Measurements from ENCODE around the gene DTD1.
"Not testable (repeated sequence)": the region's sequence is repeated elsewhere in the genome, so short reads cannot be mapped to it uniquely, and the experiment has no call there.

The DTD1 gene

GRCh38 chr20:18737140-18737539, 149.3 kb downstream of the DTD1 start:
- H3K4me3 ChIP-seq (ENCODE audit: low read depth, low read length): no peak overlapping the region

GRCh38 chr20:18738055-18738454, 150.2 kb downstream of the DTD1 start:
- no peak overlapping the region for H3K4me3 ChIP-seq (ENCODE audit: low read depth, low read length)

DNA sequence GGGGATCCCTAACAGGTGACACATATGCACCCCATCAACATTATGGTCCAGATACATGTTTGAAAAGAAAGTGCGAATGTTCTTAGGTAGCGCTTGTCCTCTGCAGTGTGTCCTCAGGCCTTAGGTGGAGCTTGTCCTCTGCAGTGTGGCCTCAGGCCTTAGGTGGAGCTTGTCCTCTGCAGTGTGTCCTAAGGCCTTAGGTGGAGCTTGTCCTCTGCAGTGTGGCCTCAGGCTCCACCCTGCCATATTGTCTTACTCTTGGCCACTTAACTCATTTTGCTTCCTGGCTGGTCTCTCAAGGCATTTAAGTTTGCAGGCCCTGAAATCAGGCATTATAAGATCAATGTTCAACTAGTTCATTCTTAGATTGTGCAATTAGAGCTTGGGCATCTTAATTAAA, 151.0 kb downstream of the DTD1 start:
- no peak overlapping the region for H3K4me3 ChIP-seq (ENCODE audit: low read depth, low read length)

GRCh38 chr20:18739751-18740166, 151.9 kb downstream of the DTD1 start:
- no peak overlapping the region for H3K4me3 ChIP-seq (ENCODE audit: low read depth, low read length)

- H3K4me3 ChIP-seq (ENCODE audit: low read depth, low read length): no peak overlapping the region
These were observed 152.9 kb downstream of the DTD1 start for GRCh38 chr20:18740726-18741125.

GRCh38 chr20:18742841-18743240, 155.0 kb downstream of the DTD1 start:
- H3K4me3 ChIP-seq (ENCODE audit: low read depth, low read length): no peak overlapping the region

- no peak overlapping the region for H3K4me3 ChIP-seq (ENCODE audit: low read depth, low read length)
These were observed 156.0 kb downstream of the DTD1 start for GRCh38 chr20:18743665-18744440.

DNA sequence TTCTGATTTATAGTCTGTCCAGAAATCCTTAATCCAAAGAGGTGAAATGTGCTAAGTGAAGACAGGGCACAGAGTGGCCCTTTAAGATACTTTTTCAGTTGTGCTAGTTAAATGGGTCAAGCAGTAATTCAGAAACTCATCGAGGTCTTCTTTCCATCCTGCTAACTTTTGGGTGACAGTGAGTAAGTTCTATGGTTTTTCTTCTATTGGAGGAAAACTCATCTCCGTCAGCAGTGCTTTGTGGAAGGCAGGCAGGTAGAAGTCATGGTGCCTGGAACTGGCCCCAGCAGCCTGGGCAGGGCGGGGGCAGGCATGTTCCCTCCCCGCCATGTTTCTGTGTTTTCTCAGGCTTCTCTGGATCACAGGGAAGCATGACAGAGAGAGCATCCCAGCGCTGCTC, 159.2 kb downstream of the DTD1 start:
- no peak overlapping the region for H3K4me3 ChIP-seq (ENCODE audit: low read depth, low read length)

DNA sequence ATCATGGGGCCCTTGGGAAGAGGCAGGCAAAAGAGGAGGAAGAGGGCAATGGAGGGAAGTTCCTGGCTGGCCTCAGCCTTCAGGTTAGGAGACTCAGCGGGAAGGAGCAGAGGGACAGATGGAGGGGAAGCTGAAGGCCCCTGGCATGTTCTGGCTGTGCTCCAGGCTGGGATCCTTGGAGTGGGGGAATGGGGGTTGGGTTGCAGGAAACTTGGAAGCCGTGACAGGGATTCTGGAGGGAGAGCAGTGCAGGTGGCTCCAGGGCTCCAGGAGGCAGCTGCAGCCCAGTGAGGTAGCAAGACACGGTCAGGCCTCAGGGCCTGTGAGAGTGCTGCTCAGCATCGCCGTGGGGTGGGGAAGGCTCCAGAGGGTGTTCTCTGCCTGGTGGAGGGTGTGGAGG, 161.1 kb downstream of the DTD1 start:
- no peak overlapping the region for H3K4me3 ChIP-seq (ENCODE audit: low read depth, low read length)

DNA sequence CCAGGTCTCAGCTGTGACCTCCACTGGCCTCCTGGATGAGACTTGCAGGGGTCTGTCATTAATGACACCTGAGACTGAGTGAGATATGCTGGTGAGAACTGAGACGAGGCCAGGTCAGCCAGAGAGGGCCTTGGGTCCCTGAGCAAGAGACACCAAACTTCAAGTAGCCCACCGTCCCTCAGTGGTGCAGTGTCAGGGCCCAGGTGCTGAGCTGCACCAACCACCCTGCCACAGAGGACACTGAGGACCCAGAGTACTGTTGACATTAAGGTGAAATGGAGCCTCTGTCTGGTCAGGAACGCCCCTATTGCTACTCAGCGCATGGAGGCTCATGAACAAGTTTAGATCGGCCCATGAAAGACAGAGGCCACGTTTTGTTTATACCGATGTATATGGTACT, 161.7 kb downstream of the DTD1 start:
- no peak overlapping the region for H3K4me3 ChIP-seq (ENCODE audit: low read depth, low read length)

GRCh38 chr20:18750735-18751134, 162.9 kb downstream of the DTD1 start:
- H3K4me3 ChIP-seq (ENCODE audit: low read depth, low read length): no peak overlapping the region

DNA sequence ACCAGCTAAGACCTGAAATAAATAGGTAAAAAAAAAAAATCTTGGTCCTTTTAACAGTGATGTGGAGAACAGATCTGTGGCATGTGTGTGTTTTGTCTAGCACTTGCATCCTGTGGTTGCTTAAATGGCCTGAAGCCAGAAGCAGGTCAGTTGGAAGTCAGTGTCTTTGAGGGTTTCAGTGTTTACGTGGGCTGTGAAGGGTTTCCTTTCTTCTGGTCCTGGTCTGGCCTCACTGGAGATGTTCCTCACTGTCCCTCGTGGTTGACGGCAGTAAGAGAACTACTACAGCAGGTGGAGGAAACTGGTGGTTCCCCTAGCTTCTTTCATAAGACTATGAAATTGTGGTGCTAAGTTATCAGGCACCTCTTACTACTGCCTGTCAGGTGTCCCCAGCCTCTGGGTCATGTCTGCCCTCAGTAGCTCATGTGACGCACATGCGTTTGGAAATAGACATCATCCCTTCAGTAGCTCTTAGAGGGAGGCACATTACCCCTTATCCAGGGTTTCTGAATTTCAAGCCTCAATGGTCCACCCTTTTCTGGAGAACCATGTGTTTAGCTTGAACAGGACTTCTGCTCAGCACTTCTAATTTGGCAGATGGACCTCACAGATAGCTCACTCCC, 166.3 kb downstream of the DTD1 start:
- no peak overlapping the region for H3K4me3 ChIP-seq (ENCODE audit: low read depth, low read length)

- no peak overlapping the region for H3K4me3 ChIP-seq (ENCODE audit: low read depth, low read length)
These were observed 166.8 kb downstream of the DTD1 start for GRCh38 chr20:18754653-18755045.

DNA sequence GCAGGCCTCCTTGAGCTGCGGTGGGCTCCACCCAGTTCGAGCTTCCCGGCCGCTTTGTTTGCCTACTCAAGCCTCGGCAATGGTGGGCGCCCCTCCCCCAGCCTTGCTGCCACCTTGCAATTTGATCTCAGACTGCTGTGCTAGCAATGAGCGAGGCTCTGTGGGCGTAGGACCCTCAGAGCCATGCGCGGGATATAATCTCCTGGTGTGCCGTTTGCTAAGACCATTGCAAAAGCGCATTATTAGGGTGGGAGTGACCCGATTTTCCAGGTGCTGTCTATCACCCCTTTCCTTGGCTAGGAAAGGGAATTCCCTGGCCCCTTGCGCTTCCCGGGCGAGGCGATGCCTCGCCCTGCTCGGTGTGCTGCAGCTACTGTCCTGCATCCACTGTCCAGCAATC, 173.0 kb downstream of the DTD1 start:
- H3K4me3 ChIP-seq (ENCODE audit: low read depth, low read length): not testable (repeated sequence)

DNA sequence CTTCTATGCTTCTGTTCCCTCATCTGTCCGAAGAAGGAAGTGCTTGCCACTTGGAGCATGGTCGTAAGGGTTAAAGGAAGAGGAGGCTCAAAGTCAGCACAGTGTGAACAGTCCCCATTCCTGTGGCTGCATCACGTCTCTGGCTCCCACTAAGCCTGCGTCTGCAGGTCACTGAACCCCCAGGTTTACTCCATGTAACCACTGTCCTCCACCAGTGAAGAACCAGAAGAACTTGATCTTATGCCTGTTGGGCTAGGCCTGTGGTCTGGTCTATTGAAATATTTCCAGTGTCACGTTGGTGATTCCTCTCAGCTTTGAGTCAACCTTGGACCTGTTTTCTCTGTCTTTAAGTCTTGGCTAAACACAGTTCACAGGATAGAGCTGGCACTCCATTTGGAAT, 179.8 kb downstream of the DTD1 start:
- H3K4me3 ChIP-seq (ENCODE audit: low read depth, low read length): no peak overlapping the region

- H3K4me3 ChIP-seq (ENCODE audit: low read depth, low read length): no peak overlapping the region
These were observed 185.7 kb downstream of the DTD1 start for GRCh38 chr20:18773566-18773965.

GRCh38 chr20:18774207-18774606, 186.4 kb downstream of the DTD1 start:
- H3K4me3 ChIP-seq (ENCODE audit: low read depth, low read length): no peak overlapping the region

GRCh38 chr20:18775633-18776032, 187.8 kb downstream of the DTD1 start:
- no peak overlapping the region for H3K4me3 ChIP-seq (ENCODE audit: low read depth, low read length)

GRCh38 chr20:18778690-18779392, 191.0 kb downstream of the DTD1 start:
- H3K4me3 ChIP-seq (ENCODE audit: low read depth, low read length): no peak overlapping the region

GRCh38 chr20:18780385-18781130, 192.7 kb downstream of the DTD1 start:
- no peak overlapping the region for H3K4me3 ChIP-seq (ENCODE audit: low read depth, low read length)

- no peak overlapping the region for H3K4me3 ChIP-seq (ENCODE audit: low read depth, low read length)
These were observed 193.7 kb downstream of the DTD1 start for GRCh38 chr20:18781509-18781908.
